ENCODE measurements around the gene PRSS3. TPM values are rescaled to one million over a fixed set of nuclear protein-coding genes. Genes with fewer than 3 reads are reported as not detected.
"Not testable (repeated sequence)": the region's sequence is repeated elsewhere in the genome, so short reads cannot be mapped to it uniquely, and the experiment has no call there.

PRSS3 gene
- total RNA-seq, 1 donor from 2014 or later: 7.6 TPM

DNA sequence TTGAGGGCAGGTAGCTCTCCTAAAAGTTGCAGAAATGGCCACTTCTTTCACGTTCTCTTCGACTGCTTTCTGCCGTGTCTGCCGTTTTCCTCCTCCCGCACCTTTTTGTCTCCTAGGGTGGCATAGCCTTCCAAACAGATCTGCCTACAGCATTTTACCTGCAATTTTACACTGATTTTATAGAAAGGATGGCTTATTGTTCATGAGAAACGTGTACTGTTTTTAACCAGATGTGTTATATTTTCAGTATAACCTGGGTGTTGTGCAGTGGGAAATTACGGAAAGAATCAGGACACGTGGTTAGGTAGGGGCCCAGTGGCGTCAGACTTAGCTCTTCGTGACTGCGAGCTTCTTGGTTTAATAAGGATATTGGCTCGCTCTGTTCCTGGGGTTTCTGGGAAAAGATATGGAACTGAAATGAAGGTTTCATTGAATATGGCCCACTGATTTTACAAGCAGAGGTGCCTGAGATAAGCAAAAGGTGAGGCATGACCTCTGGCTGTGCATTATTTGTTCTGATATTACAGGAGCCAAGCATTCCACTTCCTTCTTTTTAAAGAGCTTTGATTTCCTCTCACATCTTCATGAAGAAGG is 43.7 kb upstream of the PRSS3 start:
- Histone ChIP-seq H3K4me3 (no peak overlapping the region), H3K27me3 (no peaks in the 10 kb centered on the region), H3K9me3 (no peaks in the 10 kb centered on the region), H3K4me1 (peaks cover 13% of the 10 kb centered on the region), H3K27ac (no peak overlapping the region), H3K36me3 (no peaks in the 10 kb centered on the region)
- TF ChIP-seq POLR2AphosphoS5 (IDR thresholded peaks at IDR 0.05; ENCODE audit: insufficient read depth in 1 of 2, low read depth in 1 of 2) (no peak), POLR2A (IDR thresholded peaks at IDR 0.05) (no peak)
- TF ChIP-seq, protein P1, sequence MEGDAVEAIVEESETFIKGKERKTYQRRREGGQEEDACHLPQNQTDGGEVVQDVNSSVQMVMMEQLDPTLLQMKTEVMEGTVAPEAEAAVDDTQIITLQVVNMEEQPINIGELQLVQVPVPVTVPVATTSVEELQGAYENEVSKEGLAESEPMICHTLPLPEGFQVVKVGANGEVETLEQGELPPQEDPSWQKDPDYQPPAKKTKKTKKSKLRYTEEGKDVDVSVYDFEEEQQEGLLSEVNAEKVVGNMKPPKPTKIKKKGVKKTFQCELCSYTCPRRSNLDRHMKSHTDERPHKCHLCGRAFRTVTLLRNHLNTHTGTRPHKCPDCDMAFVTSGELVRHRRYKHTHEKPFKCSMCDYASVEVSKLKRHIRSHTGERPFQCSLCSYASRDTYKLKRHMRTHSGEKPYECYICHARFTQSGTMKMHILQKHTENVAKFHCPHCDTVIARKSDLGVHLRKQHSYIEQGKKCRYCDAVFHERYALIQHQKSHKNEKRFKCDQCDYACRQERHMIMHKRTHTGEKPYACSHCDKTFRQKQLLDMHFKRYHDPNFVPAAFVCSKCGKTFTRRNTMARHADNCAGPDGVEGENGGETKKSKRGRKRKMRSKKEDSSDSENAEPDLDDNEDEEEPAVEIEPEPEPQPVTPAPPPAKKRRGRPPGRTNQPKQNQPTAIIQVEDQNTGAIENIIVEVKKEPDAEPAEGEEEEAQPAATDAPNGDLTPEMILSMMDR (IDR thresholded peaks at IDR 0.05): no peak
- intact Hi-C loops (cut with DNase I): loop anchor here (5.0 kb wide), 1 partner anchor 746 kb away; no protein-coding TSS in a partner anchor
- no peak for DNase-seq (ENCODE audit: extremely low spot score in 2 of 2)

- Histone ChIP-seq H3K4me1 (peaks cover 13% of the 10 kb centered on the region), H3K27ac (no peak overlapping the region), H3K4me3 (no peak overlapping the region), H3K36me3 (no peaks in the 10 kb centered on the region), H3K27me3 (no peaks in the 10 kb centered on the region), H3K9me3 (no peaks in the 10 kb centered on the region)
- intact Hi-C loops (cut with DNase I): loop anchor here (5.0 kb wide), 1 partner anchor 745 kb away; no protein-coding TSS in a partner anchor
- TF ChIP-seq, protein P1 (IDR thresholded peaks at IDR 0.05): no peak
- no peak for TF ChIP-seq POLR2A (IDR thresholded peaks at IDR 0.05)
- no peak for TF ChIP-seq POLR2AphosphoS5 (IDR thresholded peaks at IDR 0.05; ENCODE audit: insufficient read depth in 1 of 2, low read depth in 1 of 2)
- DNase-seq (ENCODE audit: extremely low spot score in 2 of 2): no peak
These were observed 43.2 kb upstream of the PRSS3 start for GRCh38 chr9:33752130-33752637.

DNA sequence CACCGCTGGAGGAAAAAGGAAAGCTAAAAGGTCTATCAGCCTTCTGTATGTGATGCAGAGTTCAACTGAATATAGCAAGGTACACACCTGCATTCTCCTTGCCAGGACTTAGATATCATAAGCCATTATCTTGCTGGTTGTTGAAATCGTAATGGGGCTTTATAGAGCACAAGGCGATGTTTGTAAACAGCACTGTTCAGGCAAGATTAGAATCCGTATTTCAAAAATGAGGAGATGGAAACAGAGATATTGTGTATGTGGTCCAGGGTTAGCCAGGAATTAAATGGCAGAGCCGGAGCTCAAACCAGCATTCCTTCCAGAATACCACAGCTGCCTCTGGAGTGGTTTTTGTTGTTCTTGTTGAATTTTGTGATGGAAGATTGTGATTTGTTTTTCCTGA is 42.6 kb upstream of the PRSS3 start:
- H3K27me3 ChIP-seq: not testable (repeated sequence)

GRCh38 chr9:33759648-33760047 is 35.7 kb upstream of the PRSS3 start:
- H3K27ac ChIP-seq; intact Hi-C loops (cut with DNase I): not testable (repeated sequence)

More for the DNA sequence above, 42.6 kb upstream of the PRSS3 start:
- intact Hi-C loops (cut with DNase I): loop anchor here (5.0 kb wide), 1 partner anchor 745 kb away; no protein-coding TSS in a partner anchor
- peaks cover 13% of the 10 kb centered on the region for H3K4me1 ChIP-seq
- not testable (repeated sequence) for H3K27ac ChIP-seq; DNase-seq (ENCODE audit: extremely low spot score in 2 of 2); H3K4me3 ChIP-seq; H3K36me3 ChIP-seq; H3K9me3 ChIP-seq

GRCh38 chr9:33762343-33762742 is 33.0 kb upstream of the PRSS3 start:
- Histone ChIP-seq H3K27ac (no peak overlapping the region), H3K4me1 (no peaks in the 10 kb centered on the region), H3K27me3 (no peaks in the 10 kb centered on the region), H3K9me3 (no peaks in the 10 kb centered on the region), H3K36me3 (no peaks in the 10 kb centered on the region), H3K4me3 (no peak overlapping the region)
- intact Hi-C loops (cut with DNase I): no loop called here
- no peak for DNase-seq (ENCODE audit: extremely low spot score in 2 of 2)
- TF ChIP-seq POLR2A (IDR thresholded peaks at IDR 0.05): no peak
- TF ChIP-seq, protein P1 (IDR thresholded peaks at IDR 0.05): no peak
- TF ChIP-seq POLR2AphosphoS5 (IDR thresholded peaks at IDR 0.05; ENCODE audit: insufficient read depth in 1 of 2, low read depth in 1 of 2): no peak

More at GRCh38 chr9:33759648-33760047, 35.7 kb upstream of the PRSS3 start:
- H3K4me3 ChIP-seq; H3K36me3 ChIP-seq; H3K4me1 ChIP-seq; H3K27me3 ChIP-seq; H3K9me3 ChIP-seq; DNase-seq (ENCODE audit: extremely low spot score in 2 of 2): not testable (repeated sequence)

DNA sequence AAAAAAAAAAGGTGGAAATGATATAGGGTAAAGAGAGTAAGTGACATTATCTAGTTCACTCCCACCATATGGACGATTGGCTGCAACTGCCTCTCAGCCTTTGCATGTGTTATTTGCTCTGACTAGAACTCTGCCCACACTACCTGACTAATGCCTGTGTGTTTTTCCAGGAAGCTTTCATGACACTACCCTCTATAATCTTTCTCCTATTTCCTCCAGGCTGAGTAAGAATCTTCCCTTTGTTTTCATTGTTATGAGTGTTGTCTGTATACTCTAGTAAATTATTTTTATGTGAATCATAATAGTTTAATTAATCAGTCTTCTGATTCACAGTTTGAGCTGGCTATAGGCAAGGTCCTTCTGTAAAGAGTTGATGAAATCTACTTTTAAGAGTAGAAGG is 31.7 kb upstream of the PRSS3 start:
- intact Hi-C loops (cut with DNase I): not testable (repeated sequence)

More for the DNA sequence above, 31.7 kb upstream of the PRSS3 start:
- not testable (repeated sequence) for H3K9me3 ChIP-seq; H3K27me3 ChIP-seq; H3K4me1 ChIP-seq; H3K4me3 ChIP-seq; H3K27ac ChIP-seq; DNase-seq (ENCODE audit: extremely low spot score in 2 of 2); H3K36me3 ChIP-seq
- peak in 1 of 2 donors; percentile 71 for TF ChIP-seq POLR2AphosphoS5 (IDR thresholded peaks at IDR 0.05; ENCODE audit: insufficient read depth in 1 of 2, low read depth in 1 of 2)
